Measurements from ENCODE around the gene C22orf31. TPM values are rescaled to one million over a fixed set of nuclear protein-coding genes. Genes with fewer than 3 reads are reported as not detected.
A peak's percentile ranks its signal among the peaks of the same experiment; 100 is the strongest.
"Not testable (repeated sequence)": the region's sequence is repeated elsewhere in the genome, so short reads cannot be mapped to it uniquely, and the experiment has no call there.

The C22orf31 gene
- total RNA-seq, 6 experiments from 2014 or later, result not detected

- Mint-ChIP-seq H3K9me3 (no peaks in the 10 kb centered on the region), H3K36me3 (ENCODE audit: low read depth) (no peaks in the 10 kb centered on the region), H3K4me1 (ENCODE audit: low read depth) (peaks cover 28% of the 10 kb centered on the region), H3K27ac (no peak overlapping the region), H3K27me3 (ENCODE audit: insufficient read depth) (peaks cover 29% of the 10 kb centered on the region), H3K4me3 (no peak overlapping the region)
- TF ChIP-seq, protein P1, sequence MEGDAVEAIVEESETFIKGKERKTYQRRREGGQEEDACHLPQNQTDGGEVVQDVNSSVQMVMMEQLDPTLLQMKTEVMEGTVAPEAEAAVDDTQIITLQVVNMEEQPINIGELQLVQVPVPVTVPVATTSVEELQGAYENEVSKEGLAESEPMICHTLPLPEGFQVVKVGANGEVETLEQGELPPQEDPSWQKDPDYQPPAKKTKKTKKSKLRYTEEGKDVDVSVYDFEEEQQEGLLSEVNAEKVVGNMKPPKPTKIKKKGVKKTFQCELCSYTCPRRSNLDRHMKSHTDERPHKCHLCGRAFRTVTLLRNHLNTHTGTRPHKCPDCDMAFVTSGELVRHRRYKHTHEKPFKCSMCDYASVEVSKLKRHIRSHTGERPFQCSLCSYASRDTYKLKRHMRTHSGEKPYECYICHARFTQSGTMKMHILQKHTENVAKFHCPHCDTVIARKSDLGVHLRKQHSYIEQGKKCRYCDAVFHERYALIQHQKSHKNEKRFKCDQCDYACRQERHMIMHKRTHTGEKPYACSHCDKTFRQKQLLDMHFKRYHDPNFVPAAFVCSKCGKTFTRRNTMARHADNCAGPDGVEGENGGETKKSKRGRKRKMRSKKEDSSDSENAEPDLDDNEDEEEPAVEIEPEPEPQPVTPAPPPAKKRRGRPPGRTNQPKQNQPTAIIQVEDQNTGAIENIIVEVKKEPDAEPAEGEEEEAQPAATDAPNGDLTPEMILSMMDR (IDR thresholded peaks at IDR 0.05), result no peak
- no peak for DNase-seq
These were observed 27.2 kb upstream of the C22orf31 start for GRCh38 chr22:29088809-29089208.

GRCh38 chr22:29087012-29087411 lies 25.4 kb upstream of the C22orf31 start:
- no peak overlapping the region for H3K27ac Mint-ChIP-seq
- no peak for DNase-seq
- peaks cover 29% of the 10 kb centered on the region for H3K27me3 Mint-ChIP-seq (ENCODE audit: insufficient read depth)
- no peaks in the 10 kb centered on the region for H3K36me3 Mint-ChIP-seq (ENCODE audit: low read depth)
- no peaks in the 10 kb centered on the region for H3K9me3 Mint-ChIP-seq
- H3K4me1 Mint-ChIP-seq (ENCODE audit: low read depth), result peaks cover 22% of the 10 kb centered on the region
- no peak overlapping the region for H3K4me3 Mint-ChIP-seq
- TF ChIP-seq, protein P1 (IDR thresholded peaks at IDR 0.05), result no peak

DNA sequence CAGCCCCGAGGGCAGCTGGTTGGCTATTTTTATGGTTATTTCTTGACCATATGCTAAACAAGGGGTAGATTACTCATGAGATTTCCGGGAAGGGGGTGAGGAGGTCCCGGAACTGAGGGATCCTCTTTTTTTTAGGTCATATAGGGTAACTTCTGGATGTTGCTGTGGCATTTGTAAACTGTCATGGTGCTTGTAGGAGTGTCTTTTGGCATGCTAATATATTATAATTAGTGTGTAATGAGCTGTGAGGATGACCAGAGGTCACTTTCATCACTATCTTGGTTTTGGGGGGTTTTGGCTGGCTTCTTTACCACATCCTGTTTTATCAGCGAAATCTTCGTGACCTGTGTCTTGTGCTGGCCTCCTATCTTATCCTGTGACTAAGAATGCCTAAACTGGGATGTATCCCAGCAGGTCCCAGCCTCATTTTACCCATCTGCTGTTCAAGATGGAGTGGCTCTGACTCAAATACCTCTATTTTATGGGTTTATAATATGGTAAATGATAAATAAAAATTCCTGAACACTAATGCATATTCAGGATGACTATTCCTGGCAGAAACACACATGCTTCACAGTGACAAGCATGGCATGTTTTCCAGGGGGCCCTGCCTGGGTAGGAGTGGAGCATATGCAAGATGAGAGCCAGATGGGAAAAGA lies 22.4 kb upstream of the C22orf31 start:
- DNase-seq, result peak; percentile 67
- Mint-ChIP-seq H3K27me3 (ENCODE audit: insufficient read depth) (peaks cover 25% of the 10 kb centered on the region), H3K9me3 (no peaks in the 10 kb centered on the region), H3K36me3 (ENCODE audit: low read depth) (no peaks in the 10 kb centered on the region), H3K27ac (peak overlapping the region; percentile 20; the same call in 1 of the 2 replicates), H3K4me3 (no peak overlapping the region), H3K4me1 (ENCODE audit: low read depth) (peaks cover 16% of the 10 kb centered on the region)
- TF ChIP-seq, protein P1 (IDR thresholded peaks at IDR 0.05), result no peak

DNA sequence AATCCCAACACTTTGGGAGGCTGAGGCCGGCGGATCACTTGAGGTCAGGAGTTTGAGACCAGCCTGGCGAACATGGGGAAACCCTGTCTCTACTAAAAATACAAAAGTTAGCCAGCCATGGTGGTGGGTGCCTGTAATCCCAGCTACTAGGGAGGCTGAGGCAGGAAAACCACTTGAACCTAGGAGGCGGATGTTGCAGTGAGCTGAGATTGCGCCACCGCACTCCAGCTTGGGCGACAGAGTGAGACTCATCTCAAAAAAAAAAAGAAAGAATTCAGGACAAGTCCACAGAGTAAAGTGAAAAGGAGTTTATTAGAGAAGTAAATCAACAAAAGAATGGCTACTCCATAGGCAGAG lies 21.9 kb upstream of the C22orf31 start:
- Mint-ChIP-seq H3K27me3 (ENCODE audit: insufficient read depth) (peaks cover 22% of the 10 kb centered on the region), H3K27ac (peak overlapping the region; percentile 20; the same call in 1 of the 2 replicates), H3K4me1 (ENCODE audit: low read depth) (peaks cover 16% of the 10 kb centered on the region), H3K4me3 (peak overlapping the region; percentile 22; the same call in 1 of the 2 replicates)
- H3K9me3 Mint-ChIP-seq; H3K36me3 Mint-ChIP-seq (ENCODE audit: low read depth); DNase-seq: not testable (repeated sequence)

- Mint-ChIP-seq H3K36me3 (ENCODE audit: low read depth) (no peaks in the 10 kb centered on the region), H3K4me1 (ENCODE audit: low read depth) (peaks cover 16% of the 10 kb centered on the region), H3K4me3 (peak overlapping the region; percentile 22; the same call in 1 of the 2 replicates), H3K27me3 (ENCODE audit: insufficient read depth) (peaks cover 20% of the 10 kb centered on the region), H3K9me3 (no peaks in the 10 kb centered on the region), H3K27ac (peak overlapping the region; percentile 20; the same call in 1 of the 2 replicates)
- no peak for DNase-seq
- TF ChIP-seq, protein P1 (IDR thresholded peaks at IDR 0.05), result no peak
These were observed 21.4 kb upstream of the C22orf31 start for GRCh38 chr22:29082826-29083545.

Measured in HFFc6 (cell line).